Activated B cell treated with CpG ODN at 0.5 μM for 24 hours (primary cell): ENCODE data around the gene GFRA1. TPM values are rescaled to one million over a fixed set of nuclear protein-coding genes. Genes with fewer than 3 reads are reported as not detected.

Source experiments
- ATAC-seq: fragments of 200-7000 bp; cut with Tn5 transposase; one replicate; pipeline ENCODE4 v1.10.0; 2021; ENCODE audit warnings: low read depth, mild to moderate bottlenecking, moderate library complexity
- CTCF ChIA-PET: fragments of 350-600 bp; sonication (Branson Sonifier 250); formaldehyde crosslinking; loops from one replicate; lab custom pipeline; 2021; ENCODE audit warnings: antibody characterized with exemption; lab: Charles Lee
- POLR2A ChIA-PET: fragments of 350-600 bp; sonication (Branson Sonifier 250); formaldehyde crosslinking; loops from one replicate; lab custom pipeline; 2021; ENCODE audit warnings: antibody characterized with exemption; lab: Charles Lee
- DNase-seq: peaks from one replicate; pipeline ENCODE4 v3.0.0; 2022
- H3K27ac Mint-ChIP-seq: one replicate; pipeline ENCODE4 v1.8.0; 2020; ENCODE audit warnings: mixed read lengths
- H3K27me3 Mint-ChIP-seq: one replicate; pipeline ENCODE4 v1.8.0; 2021; ENCODE audit warnings: mixed read lengths
- H3K36me3 Mint-ChIP-seq: one replicate; pipeline ENCODE4 v1.8.0; 2021; ENCODE audit warnings: low read depth, mixed read lengths
- H3K4me1 Mint-ChIP-seq: one replicate; pipeline ENCODE4 v1.8.0; 2021; ENCODE audit warnings: mixed read lengths
- H3K4me3 Mint-ChIP-seq: one replicate; pipeline ENCODE4 v1.8.0; 2020; ENCODE audit warnings: mild to moderate bottlenecking, mixed read lengths
- H3K9me3 Mint-ChIP-seq: one replicate; pipeline ENCODE4 v1.8.0; 2020; ENCODE audit warnings: mixed read lengths
- intact Hi-C: fragments of 100-400 bp; cut with micrococcal nuclease; formaldehyde crosslinking; loops from one replicate; pipeline ENCODE4 v1.15.1; 2024
- total RNA-seq: library from RNA; stranded (reverse); gene quantifications from 2 replicates; pipeline ENCODE4 v1.2.3, GENCODE V29; 2022
- TF ChIP-seq, protein P1 (sequence below): fragments of 200-600 bp; IDR thresholded peaks from one replicate; pipeline ENCODE4 v1.8.0; 2022; ENCODE audit warnings: antibody characterized with exemption, mild to moderate bottlenecking

GFRA1 gene
- total RNA-seq, 1 donor from 2014 or later, result not detected

DNA sequence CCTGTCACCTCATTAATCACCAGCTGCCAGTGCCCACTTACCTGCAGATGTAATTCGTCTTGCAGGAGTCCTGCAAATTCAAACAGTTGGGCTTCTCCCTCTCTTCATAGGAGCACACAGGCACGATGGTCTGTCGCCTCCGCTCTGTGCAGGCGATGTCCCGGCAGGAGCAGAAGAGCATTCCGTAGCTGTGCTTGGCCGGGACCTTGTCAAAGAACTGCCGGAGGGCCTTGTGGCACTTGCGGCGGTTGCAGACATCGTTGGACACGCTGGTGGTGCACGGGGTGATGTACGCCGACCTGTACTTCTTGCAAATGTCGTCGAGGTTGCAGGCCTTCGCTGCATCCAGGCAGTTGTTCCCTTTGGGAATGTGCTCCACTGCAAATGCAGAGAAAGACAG is 147.8 kb downstream of the GFRA1 start:
- ATAC-seq (no peak), DNase-seq (no peak)
- Mint-ChIP-seq H3K27me3 (no peaks in the 10 kb centered on the region), H3K36me3 (no peaks in the 10 kb centered on the region), H3K9me3 (no peaks in the 10 kb centered on the region), H3K27ac (no peak overlapping the region), H3K4me3 (no peak overlapping the region), H3K4me1 (no peaks in the 10 kb centered on the region)
- ChIA-PET POLR2A (no interaction called here), CTCF (no interaction called here)
- intact Hi-C loops, result no loop called here
- TF ChIP-seq, protein P1, sequence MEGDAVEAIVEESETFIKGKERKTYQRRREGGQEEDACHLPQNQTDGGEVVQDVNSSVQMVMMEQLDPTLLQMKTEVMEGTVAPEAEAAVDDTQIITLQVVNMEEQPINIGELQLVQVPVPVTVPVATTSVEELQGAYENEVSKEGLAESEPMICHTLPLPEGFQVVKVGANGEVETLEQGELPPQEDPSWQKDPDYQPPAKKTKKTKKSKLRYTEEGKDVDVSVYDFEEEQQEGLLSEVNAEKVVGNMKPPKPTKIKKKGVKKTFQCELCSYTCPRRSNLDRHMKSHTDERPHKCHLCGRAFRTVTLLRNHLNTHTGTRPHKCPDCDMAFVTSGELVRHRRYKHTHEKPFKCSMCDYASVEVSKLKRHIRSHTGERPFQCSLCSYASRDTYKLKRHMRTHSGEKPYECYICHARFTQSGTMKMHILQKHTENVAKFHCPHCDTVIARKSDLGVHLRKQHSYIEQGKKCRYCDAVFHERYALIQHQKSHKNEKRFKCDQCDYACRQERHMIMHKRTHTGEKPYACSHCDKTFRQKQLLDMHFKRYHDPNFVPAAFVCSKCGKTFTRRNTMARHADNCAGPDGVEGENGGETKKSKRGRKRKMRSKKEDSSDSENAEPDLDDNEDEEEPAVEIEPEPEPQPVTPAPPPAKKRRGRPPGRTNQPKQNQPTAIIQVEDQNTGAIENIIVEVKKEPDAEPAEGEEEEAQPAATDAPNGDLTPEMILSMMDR, result no peak

DNA sequence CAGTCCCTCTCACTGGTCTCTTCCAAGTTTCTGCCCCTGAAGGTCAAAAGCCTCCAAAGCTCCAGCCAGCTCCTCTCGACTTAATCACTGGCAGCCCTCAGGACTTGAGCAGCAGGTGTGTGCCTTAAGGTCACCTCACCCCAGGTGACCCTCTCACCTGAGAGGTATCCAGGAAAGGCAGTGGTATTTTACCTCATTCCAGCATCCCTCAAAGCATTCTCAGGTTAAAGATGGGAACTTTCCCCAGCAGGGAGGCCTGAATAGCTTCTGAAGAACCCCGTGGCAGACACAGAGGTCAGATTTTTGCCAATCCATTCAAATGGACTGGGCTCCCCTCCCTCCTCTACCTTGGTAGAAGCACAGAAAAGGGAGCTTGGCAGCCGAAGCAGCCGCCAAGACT is 148.2 kb downstream of the GFRA1 start:
- Mint-ChIP-seq H3K36me3 (no peaks in the 10 kb centered on the region), H3K4me3 (no peak overlapping the region), H3K27ac (no peak overlapping the region), H3K27me3 (no peaks in the 10 kb centered on the region), H3K9me3 (no peaks in the 10 kb centered on the region), H3K4me1 (no peaks in the 10 kb centered on the region)
- TF ChIP-seq, protein P1, result no peak
- no peak for ATAC-seq
- intact Hi-C loops, result no loop called here
- ChIA-PET POLR2A (no interaction called here), CTCF (no interaction called here)
- DNase-seq, result no peak

DNA sequence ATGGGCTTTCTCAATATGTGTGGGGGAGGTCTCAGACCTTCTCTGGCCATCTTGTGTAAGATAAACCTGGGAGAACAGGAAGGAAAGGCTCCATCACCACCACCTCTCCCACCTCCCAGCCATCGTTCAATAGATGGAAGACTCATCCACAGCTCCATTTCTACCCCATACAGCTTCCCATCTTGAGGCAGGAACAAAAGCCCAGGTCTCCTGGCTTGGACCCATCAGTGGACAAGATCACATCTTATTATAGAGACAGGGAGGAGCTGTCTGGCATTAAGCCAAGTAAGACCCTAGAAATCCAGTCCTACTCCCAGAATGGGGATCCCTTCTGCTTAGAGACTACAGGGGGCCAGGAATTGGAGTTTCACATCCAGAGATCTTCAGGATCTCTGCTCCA is 150.3 kb downstream of the GFRA1 start:
- Mint-ChIP-seq H3K27ac (no peak overlapping the region), H3K4me1 (no peaks in the 10 kb centered on the region), H3K9me3 (no peaks in the 10 kb centered on the region), H3K27me3 (no peaks in the 10 kb centered on the region), H3K36me3 (no peaks in the 10 kb centered on the region), H3K4me3 (no peak overlapping the region)
- no peak for DNase-seq
- ChIA-PET CTCF (no interaction called here), POLR2A (no interaction called here)
- intact Hi-C loops, result no loop called here
- ATAC-seq, result no peak
- TF ChIP-seq, protein P1, result no peak

DNA sequence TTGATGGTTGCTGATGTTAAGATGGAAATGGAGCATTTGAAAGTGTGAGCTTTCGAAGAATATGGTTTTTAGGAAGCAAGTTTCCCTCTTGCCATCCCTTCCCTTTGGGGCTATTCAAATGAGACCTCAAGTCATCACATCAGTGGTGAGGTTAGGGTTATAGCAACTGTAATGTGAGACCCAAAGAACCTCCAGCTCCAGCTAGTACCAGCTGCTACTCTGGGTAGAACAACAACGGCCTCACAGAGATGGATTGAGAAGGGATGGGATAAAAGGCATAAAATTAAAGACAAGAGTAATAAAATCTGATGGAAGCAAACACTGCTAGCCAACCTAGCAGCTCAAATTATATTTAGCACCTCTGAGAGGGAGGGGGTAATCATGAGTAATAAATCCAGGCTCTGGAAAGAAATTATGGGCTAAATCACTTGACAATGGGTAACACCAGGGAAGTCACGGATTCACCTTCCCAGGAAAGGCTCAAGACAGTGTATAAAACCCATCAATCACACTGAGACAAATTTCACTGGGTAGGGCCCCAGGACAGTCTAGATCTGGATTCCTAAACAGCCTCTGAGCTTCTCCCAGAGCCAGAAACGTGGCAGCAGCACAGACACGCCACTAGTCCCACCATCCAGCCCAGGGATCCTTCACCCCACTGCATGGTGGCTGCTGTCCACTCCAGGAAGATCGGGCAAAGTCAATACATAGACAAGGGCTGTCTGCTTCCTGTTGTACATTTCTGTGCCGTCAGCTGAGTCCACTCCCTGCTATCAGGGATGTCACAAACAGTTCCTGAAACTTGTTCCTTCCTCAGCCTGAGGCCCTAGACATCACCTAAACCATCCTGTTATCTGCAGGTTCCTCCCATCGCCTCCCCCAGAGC is 151.1 kb downstream of the GFRA1 start:
- Mint-ChIP-seq H3K27me3 (no peaks in the 10 kb centered on the region), H3K36me3 (no peaks in the 10 kb centered on the region), H3K27ac (no peak overlapping the region), H3K9me3 (no peaks in the 10 kb centered on the region), H3K4me1 (no peaks in the 10 kb centered on the region), H3K4me3 (no peak overlapping the region)
- no peak for ATAC-seq
- TF ChIP-seq, protein P1, result no peak
- intact Hi-C loops, result no loop called here
- DNase-seq, result no peak
- CTCF ChIA-PET, result no interaction called here
- POLR2A ChIA-PET, result no interaction called here

DNA sequence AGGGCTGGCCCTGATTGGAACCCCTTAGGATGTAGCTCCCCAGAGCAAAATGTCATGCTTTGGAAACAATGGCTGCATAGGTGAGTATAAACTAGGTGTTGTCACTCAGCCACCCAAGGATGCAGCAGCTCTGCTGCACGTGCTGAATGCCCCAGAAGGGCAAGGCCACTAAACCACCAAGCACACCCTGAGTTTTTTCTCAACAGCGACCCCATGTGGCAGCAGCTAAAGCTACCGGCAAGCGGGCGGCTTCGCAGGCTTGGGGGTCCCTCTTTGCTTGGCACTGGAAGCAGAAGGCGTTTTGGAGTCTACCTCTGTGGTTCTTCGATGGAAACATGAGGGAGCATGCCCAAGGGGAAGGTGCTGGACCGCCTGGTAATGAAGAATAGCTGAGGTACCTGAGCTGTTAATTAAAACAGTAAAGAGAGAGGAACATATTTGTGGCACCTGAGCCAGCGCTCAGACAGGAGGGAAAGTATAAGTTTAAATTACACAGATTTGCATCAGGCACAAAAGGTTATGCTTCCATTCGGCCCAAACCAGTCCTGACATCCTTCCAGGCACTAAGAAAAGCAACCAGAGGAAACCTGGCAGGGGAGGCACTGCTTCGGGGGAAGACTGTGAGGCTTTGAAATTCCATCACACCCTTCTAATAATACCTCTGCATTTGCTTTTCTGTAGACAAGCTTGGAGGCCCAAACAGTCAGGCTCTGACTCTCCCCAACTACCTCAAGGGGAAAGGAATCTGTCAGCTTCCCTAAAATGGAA is 152.1 kb downstream of the GFRA1 start:
- DNase-seq (no peak), ATAC-seq (no peak)
- Mint-ChIP-seq H3K27me3 (no peaks in the 10 kb centered on the region), H3K27ac (no peak overlapping the region), H3K9me3 (no peaks in the 10 kb centered on the region), H3K36me3 (no peaks in the 10 kb centered on the region), H3K4me1 (no peaks in the 10 kb centered on the region), H3K4me3 (no peak overlapping the region)
- TF ChIP-seq, protein P1, result no peak
- ChIA-PET POLR2A (no interaction called here), CTCF (no interaction called here)
- intact Hi-C loops, result no loop called here
